ENCODE measurements around the gene MOSMO.

DNA sequence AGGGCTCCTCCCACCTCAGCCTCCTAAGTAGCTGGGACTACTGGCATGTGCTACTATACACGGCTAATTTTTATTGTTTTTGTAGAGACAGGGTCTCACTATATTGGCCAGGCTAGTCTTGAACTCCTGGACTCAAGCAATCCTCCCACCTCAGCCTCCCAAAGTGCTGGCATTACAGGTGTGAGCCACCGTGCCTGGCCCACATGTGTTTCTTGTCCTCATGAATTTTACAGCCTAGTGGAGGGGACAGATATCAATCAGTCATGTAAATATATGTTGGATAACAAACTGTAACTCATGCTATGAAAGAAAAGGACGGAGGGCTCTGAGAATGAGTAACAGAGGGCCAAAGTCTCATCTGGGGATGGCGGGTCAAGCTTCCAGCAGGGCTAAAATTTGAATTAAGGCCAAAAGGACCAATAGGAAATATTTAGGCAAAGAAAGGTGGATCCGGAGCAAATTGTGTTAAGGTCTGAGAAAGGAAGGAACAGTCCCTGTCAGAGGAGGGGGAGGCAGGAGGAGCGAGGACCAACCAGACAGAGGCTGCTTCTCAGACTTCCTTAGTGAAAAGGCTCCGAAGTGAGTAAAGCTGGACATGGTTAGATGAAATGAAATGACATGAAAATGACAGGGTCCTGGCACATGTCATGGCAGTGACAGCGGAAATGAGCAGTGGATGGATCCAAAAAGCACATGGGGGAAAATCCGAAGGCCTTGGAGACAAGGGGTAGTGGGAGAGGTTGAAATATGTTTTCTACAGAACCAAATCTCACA is 10.8 kb upstream of the MOSMO start:
- TF ChIP-seq, protein P1, sequence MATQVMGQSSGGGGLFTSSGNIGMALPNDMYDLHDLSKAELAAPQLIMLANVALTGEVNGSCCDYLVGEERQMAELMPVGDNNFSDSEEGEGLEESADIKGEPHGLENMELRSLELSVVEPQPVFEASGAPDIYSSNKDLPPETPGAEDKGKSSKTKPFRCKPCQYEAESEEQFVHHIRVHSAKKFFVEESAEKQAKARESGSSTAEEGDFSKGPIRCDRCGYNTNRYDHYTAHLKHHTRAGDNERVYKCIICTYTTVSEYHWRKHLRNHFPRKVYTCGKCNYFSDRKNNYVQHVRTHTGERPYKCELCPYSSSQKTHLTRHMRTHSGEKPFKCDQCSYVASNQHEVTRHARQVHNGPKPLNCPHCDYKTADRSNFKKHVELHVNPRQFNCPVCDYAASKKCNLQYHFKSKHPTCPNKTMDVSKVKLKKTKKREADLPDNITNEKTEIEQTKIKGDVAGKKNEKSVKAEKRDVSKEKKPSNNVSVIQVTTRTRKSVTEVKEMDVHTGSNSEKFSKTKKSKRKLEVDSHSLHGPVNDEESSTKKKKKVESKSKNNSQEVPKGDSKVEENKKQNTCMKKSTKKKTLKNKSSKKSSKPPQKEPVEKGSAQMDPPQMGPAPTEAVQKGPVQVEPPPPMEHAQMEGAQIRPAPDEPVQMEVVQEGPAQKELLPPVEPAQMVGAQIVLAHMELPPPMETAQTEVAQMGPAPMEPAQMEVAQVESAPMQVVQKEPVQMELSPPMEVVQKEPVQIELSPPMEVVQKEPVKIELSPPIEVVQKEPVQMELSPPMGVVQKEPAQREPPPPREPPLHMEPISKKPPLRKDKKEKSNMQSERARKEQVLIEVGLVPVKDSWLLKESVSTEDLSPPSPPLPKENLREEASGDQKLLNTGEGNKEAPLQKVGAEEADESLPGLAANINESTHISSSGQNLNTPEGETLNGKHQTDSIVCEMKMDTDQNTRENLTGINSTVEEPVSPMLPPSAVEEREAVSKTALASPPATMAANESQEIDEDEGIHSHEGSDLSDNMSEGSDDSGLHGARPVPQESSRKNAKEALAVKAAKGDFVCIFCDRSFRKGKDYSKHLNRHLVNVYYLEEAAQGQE (IDR thresholded peaks at IDR 0.05; ENCODE audit: low read depth), result no peak
- TF ChIP-seq CEBPB (IDR thresholded peaks at IDR 0.05; ENCODE audit: low read depth), result no peak
